Pulmonary artery endothelial cell (primary cell): ENCODE results near the gene DPY19L2. TPM values are rescaled to one million over a fixed set of nuclear protein-coding genes. Genes with fewer than 3 reads are reported as not detected.
"Not testable (repeated sequence)": the region's sequence is repeated elsewhere in the genome, so short reads cannot be mapped to it uniquely, and the experiment has no call there.

Experiments
- DNase-seq: peaks from one replicate; pipeline ENCODE4 v3.0.0-alpha.2; 2011; ENCODE audit warnings: low read depth, low spot score
- total RNA-seq: library from RNA; depleted of rRNA; stranded (reverse); fragments of >200 nt; gene quantifications from 2 replicates; pipeline ENCODE4 v1.2.3, GENCODE V29; 2014

Gene DPY19L2
- 0.20 and 2.2 TPM in 2 replicates for total RNA-seq

DNA sequence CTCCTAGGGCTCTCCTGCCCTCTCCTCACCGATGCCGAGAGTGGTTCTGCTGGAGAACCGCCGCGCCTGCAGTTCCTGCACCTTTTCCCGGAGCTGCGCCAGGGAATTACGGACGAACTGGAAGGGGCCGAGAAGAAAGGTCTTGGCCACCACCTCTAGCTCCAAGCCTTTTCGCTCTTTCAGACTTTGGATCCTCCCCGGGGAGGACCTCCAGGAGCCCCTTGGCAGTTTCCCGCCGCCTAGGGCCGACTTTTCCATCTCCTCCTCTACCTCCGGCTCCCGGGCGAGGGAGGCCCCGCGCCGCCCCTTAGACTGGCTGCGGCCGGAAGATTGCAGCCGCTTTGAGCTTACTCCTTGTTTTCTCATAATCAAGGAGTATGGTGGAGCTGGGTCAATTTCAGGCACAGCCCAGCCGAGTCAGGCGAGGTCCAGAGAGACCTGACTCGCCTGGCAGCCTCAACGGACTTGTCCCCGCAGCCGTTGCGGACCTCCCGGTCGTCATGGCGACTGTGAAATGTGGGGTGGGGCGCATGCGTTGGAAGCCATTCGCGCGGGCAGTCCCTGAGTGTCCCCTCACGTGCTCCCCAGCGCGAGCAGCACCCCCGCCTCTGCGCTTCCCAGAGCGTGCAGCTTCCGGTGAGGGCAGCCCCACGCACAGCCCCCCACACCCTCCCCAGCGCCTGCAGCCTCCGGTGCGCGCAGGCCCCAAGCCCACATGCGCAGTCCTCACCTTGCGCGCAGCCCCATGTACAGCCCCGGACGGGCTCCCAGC lies at the start of gene DPY19L2:
Gene DPY19L2, minus strand, starts transcription at position 466 of the 772 bp plus-strand sequence. Its CDS starts 100 bp downstream, at position 366.
- no peak for DNase-seq

DNA sequence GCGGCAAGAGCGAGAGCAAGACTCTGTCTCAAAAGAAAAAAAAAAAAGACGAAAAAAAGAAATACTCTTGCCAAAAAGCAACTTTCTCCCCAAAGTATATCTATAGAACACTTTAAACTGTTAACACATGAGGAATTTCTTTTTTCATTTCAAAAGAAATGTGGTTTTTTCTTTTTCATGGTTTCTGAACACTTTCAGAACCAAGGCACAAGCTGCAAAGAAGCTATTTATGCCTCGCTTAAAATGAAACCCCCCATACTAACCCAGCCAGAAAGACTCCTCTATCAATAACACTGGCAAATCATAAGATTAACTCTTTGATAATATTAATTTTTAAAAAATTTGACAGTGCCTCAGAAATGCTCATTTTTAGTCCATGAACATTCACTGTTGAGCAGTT lies 48.6 kb upstream of the DPY19L2 start:
- DNase-seq, result not testable (repeated sequence)

DNA sequence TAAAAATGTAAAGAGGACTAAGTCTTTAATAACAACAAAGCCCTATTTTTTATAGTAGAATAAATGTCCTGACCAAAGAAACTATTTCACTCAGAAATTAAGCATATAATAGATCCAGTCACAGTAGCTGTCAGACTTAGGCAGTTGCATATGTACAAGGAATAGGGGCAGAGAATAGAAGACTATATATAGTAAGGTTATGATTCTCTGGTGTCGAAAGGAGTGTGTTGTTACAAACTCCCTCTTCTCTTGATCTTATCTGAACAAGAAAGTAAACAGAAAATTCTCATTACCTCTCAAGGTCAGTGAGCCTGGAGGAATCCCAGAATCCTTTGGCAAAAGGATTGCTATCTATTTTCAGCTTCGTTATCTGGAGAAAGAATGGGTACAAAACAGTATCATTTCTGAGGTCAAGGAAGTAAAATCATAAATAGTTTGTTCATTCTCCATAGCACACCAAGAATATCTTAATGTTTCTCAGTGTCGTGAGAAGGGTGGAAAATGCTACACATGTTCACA lies 46.9 kb upstream of the DPY19L2 start:
- not testable (repeated sequence) for DNase-seq

DNA sequence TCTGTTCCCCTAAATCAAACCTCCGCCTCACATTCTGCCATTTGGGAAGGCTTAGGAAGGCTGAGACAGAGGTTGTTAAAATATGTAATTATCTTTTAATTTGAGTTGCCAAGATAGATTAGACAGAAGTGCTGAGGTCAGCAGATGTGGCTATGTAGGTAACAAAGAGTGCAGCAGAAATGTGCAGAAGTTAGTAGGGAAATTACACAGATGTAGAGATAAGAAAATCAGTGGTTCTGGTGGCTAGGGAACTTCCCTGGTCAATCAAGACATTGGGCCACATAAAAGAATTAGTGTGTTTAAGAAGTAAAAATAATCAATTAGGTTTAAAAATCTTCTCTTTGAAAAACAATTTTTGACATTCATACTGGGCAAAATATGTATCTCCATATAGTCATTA lies 46.1 kb upstream of the DPY19L2 start:
- not testable (repeated sequence) for DNase-seq

DNA sequence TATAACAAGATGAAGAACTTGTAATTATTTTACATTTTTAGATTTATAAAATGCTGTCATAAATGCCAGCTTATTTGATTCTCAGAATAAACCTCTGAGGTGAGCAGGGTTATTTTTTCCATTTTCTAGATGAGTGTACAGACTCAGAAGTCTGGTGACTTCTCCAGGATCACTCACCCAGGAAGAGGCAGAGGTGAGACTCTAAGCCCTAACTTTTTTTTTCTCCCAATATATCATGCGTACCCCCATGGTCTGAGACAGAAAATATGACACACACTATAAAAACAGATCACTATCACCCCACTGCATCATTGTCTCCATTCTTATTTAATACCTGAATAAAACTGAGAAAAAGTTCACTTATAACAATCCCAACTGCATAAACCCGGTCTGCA lies 45.4 kb upstream of the DPY19L2 start:
- DNase-seq, result not testable (repeated sequence)

DNA sequence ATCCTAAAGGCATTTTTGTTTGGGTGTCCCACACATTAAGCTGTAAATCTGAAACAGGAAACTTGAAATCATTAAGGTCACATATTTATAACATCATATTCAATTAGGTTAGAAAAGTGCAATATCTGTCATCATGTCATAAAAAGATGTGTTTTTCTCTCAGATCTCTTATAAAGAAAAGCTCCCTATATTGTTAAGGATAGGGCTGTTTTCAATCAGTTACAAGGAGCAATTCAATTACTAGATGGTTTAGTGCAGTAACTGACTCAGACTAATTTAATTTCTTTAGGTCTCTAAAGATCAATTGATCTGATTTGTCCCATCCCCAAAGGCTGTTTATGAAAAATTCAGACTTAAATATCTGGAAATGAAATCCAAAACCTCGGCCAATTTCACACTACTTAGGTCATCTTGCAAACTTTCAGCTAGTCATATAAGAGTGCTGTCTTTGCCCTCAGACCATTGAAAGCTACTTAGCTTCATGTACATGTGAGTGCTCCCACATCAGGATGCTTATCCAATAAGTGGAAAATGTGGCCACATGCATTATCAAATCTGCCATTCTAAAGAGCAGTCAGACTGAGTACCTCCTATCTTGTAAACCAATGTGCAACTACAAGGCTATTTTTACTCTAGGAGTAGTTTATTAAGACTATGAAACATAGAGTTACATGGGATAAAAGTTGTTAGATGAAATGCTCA lies 44.8 kb upstream of the DPY19L2 start:
- DNase-seq, result not testable (repeated sequence)

DNA sequence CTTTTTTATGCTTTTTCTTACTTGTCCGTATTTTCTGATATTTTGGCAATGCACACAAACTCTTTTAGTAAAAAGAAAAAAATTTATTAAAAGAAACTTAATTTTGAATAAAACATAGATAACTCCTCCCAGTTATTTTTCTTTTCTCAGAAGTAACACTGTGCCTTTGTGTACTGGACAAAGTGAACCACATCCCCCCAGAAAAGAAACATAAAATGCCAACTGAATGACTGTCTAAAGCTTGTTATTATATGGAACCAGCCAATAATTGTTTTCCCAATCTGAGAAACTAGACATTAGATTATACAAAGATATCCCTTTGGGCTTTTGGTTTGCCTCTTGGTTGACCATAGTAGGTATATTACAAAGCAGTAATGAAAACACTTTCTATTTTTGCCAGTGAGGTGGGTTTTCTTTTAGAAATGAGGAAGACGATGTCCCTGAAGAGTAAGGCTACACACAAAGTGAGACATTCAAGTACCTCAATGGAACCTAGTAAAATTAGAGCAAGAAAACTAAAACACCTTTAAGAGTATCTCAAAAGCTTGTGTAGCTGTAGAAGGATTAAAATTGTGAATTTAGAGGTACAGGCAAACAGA lies 44.2 kb upstream of the DPY19L2 start:
- not testable (repeated sequence) for DNase-seq

DNA sequence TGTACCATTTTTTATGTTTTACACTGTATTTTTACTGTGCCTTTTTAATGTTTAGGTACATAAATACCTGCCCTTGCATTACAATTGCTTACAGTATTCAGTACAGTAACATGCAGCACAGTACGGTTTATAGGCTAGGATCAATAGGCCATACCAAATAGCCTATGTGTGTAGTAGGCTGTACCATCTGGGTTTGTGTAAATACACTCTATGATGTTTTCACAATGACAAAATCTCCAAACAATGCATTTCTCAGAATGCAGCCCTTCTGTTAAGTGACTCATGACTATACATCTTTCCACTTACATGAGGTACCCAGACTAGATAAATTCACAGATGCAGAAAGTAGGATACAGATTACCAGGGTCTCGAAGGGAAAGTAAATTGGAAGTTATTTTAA lies 43.0 kb upstream of the DPY19L2 start:
- not testable (repeated sequence) for DNase-seq

DNA sequence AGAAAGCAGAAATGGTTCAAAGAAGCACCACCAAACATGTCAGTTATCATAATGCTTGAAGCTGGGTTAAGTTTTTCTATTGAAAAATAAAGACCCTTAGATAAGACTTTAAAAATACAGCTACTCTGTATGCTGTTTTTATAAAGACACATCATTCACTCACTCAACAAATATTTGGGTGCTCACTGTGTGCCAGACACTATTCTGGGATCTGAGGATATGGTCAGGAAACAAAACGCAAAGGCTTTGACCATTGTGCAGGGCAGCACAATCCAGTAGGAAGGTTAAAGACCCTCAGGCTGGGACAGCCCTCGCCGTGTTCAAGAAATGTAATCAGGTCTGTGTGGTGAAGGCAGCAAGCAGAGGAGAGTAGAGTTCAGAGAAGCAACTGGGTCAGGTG lies 38.0 kb upstream of the DPY19L2 start:
- DNase-seq, result no peak

DNA sequence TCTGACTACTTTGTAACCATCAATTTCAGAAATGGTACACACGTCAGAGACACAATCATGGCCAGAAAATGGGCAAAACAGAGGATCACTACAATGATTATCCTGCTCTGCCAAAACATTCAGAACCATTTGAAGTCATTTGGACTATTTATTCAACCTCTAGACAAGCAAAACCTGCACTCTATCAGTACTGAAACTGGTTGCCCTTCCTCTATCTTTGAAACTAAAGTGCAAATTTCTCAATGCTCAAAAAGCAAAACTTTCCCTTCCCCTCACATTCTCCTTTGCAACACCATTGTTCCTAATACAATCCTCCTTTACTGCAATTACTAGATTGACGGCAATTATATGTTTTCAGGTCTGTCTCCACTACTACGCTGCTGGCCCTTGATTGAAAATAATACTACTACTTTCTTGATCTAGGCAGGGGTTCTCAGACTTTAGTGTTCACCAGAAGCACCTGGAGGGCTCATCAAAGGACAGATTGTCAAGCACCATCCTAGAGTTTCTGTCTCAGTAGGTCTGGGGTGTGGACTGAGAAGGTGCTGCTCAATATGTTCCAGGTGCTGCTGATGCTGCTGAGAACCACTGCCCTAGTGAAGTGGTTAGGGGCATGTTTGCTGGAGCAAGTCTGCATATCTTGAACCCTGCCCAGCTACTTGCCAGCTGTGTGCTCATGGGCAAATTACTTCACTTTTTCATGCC lies 31.5 kb upstream of the DPY19L2 start:
- not testable (repeated sequence) for DNase-seq

DNA sequence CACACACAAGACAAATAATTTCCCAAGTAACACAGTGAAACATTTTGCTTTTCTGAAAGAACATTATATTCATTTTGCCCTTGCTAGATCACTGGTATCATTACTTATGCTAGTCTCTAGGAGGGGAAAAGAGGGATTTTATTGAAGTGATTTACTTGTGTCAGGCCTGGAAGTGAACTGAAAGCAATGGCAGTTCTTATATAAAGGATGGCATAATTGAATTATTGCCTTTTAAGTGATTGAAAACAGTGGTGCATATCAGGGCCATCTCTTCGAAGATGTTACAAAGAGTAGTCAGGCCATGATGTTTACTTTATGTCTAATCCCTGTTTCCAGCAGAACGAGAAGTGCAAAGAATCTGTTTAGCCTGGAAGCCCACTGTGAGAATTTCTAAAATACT lies 30.7 kb upstream of the DPY19L2 start:
- DNase-seq, result not testable (repeated sequence)

DNA sequence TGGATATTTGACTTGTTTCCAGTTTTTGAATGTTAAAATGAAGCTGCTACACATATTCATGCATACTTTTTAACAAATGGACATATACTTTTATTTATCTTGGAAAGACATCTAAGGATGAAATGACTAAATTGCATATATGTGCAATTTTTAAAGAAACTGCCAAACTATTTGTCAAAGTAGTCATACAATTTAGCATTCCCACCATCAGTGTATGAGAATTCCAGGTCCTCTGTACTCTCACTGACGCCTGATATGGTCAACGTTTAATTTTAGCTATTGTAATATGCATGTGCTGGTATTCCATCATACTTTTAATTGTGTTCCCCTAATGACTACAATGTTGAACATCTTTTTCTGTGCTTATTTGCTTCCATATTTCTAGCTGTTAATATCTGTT lies 22.5 kb upstream of the DPY19L2 start:
- DNase-seq, result not testable (repeated sequence)

DNA sequence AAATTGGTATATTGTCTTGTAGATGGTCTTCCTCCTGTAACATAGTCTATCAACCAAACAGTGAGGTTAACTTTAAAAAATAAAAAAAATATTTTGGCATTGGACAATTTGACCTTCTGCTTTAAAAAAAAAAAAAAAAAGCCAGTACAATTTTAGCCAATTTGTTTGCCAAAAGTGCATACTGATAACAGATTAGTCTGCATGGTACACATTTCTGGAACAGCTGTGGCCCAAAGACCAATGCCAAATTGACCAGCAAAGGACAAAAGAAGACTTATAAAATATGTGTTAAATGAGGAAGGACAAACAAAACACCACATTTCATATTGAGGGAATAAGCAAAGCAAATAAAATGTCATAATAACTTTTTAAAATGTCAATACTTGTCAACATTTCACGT lies 20.8 kb upstream of the DPY19L2 start:
- DNase-seq, result not testable (repeated sequence)

DNA sequence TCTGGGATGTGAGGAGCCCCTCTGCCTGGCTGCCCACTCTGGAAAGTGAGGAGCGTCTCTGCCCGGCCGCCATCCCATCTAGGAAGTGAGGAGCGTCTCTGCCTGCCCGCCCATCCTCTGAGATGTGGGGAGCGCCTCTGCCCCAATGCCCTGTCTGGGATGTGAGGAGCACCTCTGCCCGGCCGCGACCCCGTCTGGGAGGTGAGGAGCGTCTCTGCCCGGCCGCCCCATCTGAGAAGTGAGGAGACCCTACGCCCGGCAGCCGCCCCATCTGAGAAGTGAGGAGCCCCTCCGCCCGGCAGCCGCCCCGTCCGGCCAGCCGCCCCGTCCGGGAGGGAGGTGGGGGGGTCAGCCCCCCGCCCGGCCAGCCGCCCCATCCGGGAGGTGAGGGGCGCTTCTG lies 18.3 kb upstream of the DPY19L2 start:
- DNase-seq, result not testable (repeated sequence)

DNA sequence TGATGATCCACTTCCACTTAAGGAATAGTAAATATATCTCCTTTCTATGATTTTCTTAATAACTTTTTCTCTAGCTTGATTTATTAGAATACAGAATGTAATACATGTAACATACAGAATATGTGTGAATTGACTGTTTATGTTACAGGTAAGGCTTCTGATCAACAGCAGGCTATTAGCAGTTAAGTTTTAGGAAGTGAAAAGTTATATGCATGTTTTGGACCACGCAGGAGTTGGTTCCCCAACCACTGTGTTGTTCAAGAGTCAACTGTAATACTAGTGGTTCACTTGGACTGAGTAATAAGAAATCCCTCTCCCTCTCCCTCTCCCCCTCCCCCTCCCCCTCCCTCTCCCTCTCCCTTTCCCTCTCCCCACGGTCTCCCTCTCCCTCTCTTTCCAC lies 17.5 kb upstream of the DPY19L2 start:
- not testable (repeated sequence) for DNase-seq

DNA sequence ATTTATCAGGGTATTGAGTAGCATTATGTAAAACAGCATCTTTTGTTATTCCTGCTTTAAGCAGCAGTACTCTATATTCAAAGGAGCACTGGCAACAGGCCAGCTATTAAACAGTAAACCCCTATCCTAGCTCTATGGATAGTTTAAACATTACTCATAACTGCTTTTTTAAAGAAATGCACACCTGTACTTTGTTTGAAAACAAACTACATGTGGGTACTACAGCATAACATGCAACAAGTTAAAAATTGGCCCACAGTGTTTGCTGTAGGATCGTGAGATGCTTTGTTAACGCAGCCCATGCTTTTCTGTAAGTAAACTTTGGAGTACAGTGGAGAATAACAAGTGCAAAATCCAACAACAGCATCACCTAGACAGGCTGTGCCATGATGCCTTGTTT lies 14.3 kb upstream of the DPY19L2 start:
- not testable (repeated sequence) for DNase-seq

DNA sequence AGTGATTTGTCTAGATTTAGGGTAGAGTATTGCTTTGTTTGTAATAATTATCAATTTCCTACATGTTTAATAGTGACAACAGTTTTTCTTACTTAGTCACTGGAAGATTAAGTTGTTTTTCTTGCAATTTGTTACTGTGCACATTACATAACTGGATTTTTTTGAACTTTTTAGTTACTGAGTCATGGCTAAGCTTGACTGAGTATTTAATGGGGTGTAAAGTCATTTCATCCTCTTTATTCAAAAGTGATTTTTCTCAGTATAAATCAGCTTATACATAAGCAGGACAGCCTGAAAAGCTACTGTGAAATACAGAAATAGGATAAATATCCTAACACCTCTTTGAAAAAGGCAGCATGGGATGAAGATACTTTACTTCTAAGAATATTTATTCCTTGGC lies 12.5 kb upstream of the DPY19L2 start:
- DNase-seq, result not testable (repeated sequence)

DNA sequence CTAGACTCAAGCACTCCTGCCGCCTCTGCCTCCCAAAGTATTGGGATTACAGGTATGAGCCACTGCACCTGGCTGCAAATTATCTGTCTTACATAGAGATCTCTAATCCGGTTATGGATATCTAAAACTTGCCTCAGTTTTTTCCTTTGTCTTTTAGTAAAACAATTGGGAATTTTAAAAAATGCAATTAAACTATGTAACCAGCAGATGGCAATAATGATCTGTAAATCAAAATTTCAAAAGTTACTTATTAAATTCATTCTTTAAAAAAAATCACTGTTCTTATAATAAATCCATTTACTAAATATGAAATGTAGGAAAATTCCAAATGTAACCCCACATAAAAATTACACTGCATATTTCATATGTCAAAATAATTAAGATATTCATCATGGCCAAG lies 4.3 kb upstream of the DPY19L2 start:
- DNase-seq, result not testable (repeated sequence)

DNA sequence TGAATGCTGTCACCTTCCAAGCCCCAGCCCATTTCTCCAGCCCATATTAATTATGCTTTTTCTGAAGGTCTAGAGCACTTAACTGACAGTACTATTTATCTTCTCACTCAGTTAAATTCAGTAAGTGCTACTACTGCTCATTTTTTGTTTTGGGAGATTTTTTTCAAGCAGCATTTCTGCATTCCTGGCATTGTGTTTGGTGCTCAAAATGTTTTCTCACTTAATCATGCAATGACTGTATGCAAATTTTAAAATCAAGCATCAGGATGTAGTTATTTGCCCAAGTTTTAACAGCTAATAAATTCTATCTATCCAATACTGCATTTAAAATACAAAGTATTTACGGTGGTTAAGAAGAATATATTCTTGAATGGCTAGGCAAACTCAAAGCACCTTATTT lies 1.6 kb upstream of the DPY19L2 start:
- DNase-seq, result not testable (repeated sequence)

DNA sequence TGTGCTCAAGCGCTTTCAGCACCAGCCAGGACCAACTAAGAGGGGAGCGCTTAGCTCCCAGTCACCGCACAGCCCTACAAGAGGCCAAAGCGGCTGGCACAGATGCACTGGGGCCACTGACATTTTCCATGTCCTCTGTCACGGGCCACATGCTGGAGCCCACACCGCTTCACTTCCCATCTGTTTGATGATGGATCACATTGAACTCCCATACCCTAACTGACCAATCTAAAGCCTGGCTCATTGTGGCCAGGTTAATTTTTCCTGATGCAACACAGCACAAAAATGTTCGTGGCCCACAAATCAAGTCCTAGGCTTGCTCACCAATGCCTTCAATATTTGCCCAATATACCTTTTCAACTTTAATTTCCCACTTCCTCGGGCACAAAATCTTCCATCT lies 1.1 kb upstream of the DPY19L2 start:
- DNase-seq, result not testable (repeated sequence)

DNA sequence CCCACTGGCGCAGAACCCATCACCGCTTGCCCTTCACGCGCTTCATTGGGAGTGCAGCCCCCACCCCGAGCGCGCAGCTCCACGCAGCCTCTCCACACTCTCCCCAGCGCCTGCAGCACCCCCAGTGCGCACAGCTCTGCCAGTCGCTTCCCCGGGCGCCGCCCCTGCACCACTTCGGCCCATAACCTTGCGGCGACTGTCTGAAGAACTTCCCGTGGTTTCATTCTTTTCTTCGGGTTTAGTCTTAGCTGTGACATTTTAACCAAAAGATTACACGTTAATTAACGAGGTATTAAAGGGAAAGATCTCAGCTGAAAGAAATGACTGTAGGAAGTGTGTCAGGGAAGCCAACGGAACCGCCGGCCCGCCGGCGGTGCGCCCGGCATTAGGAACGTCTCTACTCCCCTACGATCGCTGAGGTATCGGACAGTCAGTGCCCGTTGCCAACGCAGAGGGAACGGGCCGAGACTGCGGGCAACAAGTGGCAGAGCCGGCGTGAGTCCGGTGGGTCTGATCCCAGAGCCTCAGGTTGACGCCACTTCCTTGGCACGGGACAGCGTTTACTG lies 590 bp upstream of the DPY19L2 start:
- DNase-seq, result not testable (repeated sequence)
